Uterus (tissue), 2 donors: ENCODE results near the gene RPS6KA1.

Experiments
- POLR2A ChIP-seq, 2 donors: fragments of 450-650 bp; IDR thresholded peaks; one replicate each; pipeline ENCODE4 v1.6.1; 2016; ENCODE audit warnings: antibody characterized with exemption in 2 of 2, mild to moderate bottlenecking in 1 of 2, moderate library complexity in 1 of 2
- TF ChIP-seq, protein P1 (sequence below), 4 experiments: fragments of 200-600 bp in 2 of 4; fragments of 450-650 bp in 2 of 4; sonication (generic) in 2 of 4; IDR thresholded peaks; one replicate each; pipeline ENCODE4 v1.5.1; 2016 to 2019; ENCODE audit warnings: antibody characterized with exemption in 4 of 4, mild to moderate bottlenecking in 2 of 4, moderate library complexity in 1 of 4

- TF ChIP-seq POLR2A (IDR thresholded peaks at IDR 0.05): no peak
- TF ChIP-seq, protein P1, sequence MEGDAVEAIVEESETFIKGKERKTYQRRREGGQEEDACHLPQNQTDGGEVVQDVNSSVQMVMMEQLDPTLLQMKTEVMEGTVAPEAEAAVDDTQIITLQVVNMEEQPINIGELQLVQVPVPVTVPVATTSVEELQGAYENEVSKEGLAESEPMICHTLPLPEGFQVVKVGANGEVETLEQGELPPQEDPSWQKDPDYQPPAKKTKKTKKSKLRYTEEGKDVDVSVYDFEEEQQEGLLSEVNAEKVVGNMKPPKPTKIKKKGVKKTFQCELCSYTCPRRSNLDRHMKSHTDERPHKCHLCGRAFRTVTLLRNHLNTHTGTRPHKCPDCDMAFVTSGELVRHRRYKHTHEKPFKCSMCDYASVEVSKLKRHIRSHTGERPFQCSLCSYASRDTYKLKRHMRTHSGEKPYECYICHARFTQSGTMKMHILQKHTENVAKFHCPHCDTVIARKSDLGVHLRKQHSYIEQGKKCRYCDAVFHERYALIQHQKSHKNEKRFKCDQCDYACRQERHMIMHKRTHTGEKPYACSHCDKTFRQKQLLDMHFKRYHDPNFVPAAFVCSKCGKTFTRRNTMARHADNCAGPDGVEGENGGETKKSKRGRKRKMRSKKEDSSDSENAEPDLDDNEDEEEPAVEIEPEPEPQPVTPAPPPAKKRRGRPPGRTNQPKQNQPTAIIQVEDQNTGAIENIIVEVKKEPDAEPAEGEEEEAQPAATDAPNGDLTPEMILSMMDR (IDR thresholded peaks at IDR 0.05): no peak
Measured at GRCh38 chr1:26579681-26580111, 50.1 kb downstream of the RPS6KA1 start.
